GM21360 (cell line): Measurements from ENCODE around the gene NRBF2.

Experiments
- ATAC-seq: cut with Tn5 transposase; IDR thresholded peaks from one replicate; pipeline ENCODE4 v1.9.1; 2021; ENCODE audit warnings: mild to moderate bottlenecking, moderate library complexity; ENCODE audit not compliant: unreplicated experiment

The NRBF2 gene

GRCh38 chr10:63157845-63158624 is 24.9 kb downstream of the NRBF2 start:
- ATAC-seq: peak; percentile 51

GRCh38 chr10:63161592-63161991 is 28.5 kb downstream of the NRBF2 start:
- no peak for ATAC-seq

GRCh38 chr10:63164166-63164623 is 31.1 kb downstream of the NRBF2 start:
- ATAC-seq: no peak

- no peak for ATAC-seq
These were observed 32.1 kb downstream of the NRBF2 start for GRCh38 chr10:63165249-63165648.

- ATAC-seq: peak; percentile 50
These were observed 33.7 kb downstream of the NRBF2 start for GRCh38 chr10:63166742-63167258.

GRCh38 chr10:63168821-63169462 is 35.8 kb downstream of the NRBF2 start:
- no peak for ATAC-seq

GRCh38 chr10:63169624-63170023 is 36.5 kb downstream of the NRBF2 start:
- ATAC-seq: no peak

- ATAC-seq: no peak
These were observed 38.2 kb downstream of the NRBF2 start for GRCh38 chr10:63171255-63171855.

GRCh38 chr10:63171926-63172325 is 38.8 kb downstream of the NRBF2 start:
- no peak for ATAC-seq

- peak; percentile 95 for ATAC-seq
These were observed 40.5 kb downstream of the NRBF2 start for GRCh38 chr10:63173468-63174232.

- ATAC-seq: no peak
These were observed 42.4 kb downstream of the NRBF2 start for GRCh38 chr10:63175534-63175933.

- ATAC-seq: no peak
These were observed 59.7 kb downstream of the NRBF2 start for GRCh38 chr10:63192826-63193225.

GRCh38 chr10:63197344-63198092 is 64.4 kb downstream of the NRBF2 start:
- ATAC-seq: no peak

- no peak for ATAC-seq
These were observed 66.6 kb downstream of the NRBF2 start for GRCh38 chr10:63199716-63200115.

- no peak for ATAC-seq
These were observed 67.3 kb downstream of the NRBF2 start for GRCh38 chr10:63200431-63200830.

GRCh38 chr10:63201118-63201517 is 68.0 kb downstream of the NRBF2 start:
- ATAC-seq: no peak
